ENCODE results near the gene AGMO. TPM values are rescaled to one million over a fixed set of nuclear protein-coding genes. Genes with fewer than 3 reads are reported as not detected.

The AGMO gene
- total RNA-seq, 1 experiment from 2014 or later = 1.1 TPM

DNA sequence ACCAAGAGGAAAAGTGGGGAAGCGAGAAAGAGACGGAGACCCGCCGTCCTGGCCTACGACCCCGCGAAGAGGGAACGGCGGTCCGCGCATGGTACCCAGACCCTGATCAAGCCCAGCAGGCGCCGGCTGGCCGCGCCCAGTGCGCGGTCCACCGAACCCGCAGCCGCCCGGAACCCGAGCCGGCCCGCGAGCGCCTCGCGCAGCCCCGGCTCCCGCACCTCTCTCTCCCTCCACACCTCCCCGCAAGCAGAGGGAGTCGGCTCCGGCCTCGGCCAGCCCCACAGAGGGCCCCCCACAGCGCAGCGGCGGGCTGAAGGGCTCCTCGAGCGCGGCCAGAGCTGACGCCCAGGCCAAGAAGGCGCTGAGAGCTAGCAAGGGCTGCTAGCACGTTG, 164.7 kb downstream of the AGMO start:
- no peaks in the 10 kb centered on the region for H3K36me3 ChIP-seq (replicated peaks; ENCODE audit: control insufficient read depth, insufficient read depth, low read length)
- DNase-seq = no peak
- no peaks in the 10 kb centered on the region for H3K27me3 ChIP-seq (ENCODE audit: control insufficient read depth, insufficient read depth, low read length)
- no peak overlapping the region for H3K4me3 ChIP-seq (ENCODE audit: insufficient read depth, low read depth, low read length)

DNA sequence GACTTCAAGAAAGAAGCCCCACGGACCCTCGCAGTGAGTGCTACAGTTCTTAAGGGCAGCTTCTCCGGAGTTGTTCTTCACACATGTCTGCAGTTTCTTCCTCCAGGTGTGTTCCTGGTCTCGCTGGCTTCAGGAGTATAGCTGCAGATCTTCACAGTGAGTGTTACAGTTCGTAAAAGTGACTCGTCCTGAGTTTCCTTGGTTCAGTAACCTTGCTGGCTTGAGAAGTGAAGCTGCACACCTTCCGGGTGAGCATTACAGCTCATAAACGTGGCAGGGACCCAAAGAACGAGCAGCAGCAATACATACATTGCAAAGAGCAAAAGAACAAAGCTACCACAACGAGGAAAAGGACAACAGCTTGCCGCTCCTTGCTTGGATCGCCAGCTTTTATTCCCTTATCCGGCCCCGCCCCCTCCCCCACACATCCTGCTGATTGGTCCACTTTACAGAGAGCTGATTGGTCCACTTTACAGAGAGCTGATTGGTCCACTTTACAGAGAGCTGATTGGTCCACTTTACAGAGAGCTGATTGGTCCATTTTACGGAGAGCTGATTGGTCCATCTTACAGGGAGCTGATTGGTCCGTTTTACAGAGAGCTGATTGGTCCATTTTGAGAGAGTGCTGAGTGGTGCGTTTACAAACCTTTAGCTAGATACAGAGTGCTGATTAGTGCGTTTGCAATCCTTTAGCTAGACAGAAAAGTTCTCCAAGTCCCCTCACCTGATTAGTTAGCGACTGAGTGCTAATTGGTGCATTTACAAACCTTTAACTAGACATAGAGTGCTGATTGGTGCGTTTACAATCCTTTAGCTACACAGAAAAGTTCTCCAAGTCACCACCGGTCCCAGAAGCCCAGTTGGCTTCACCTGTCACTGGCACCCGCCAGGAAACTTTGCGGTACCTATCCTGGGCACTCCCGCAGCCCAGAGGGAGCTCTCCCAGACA, 165.3 kb downstream of the AGMO start:
- no peak for DNase-seq
- no peaks in the 10 kb centered on the region for H3K27me3 ChIP-seq (ENCODE audit: control insufficient read depth, insufficient read depth, low read length)
- H3K36me3 ChIP-seq (replicated peaks; ENCODE audit: control insufficient read depth, insufficient read depth, low read length) = no peaks in the 10 kb centered on the region
- no peak overlapping the region for H3K4me3 ChIP-seq (ENCODE audit: insufficient read depth, low read depth, low read length)

DNA sequence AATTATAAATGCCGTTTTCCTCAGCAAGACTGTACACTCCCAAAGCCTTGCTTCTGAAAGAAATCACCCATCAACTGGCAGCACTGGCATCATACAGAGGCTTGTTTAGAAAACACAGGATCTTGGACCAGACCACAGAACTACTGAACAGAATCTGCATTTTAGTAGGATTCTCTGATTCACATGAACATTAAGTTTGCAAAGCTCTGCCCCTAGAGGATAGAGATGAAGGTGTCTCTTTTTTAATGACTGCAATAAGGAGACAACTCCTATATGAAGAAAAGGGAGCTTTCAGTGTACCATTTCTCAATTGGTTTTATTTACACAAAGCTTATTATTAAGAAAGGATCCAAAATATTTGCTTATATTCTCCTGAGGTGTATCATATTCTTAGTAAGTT, 172.7 kb downstream of the AGMO start:
- Histone ChIP-seq H3K27me3 (ENCODE audit: control insufficient read depth, insufficient read depth, low read length) (no peaks in the 10 kb centered on the region), H3K4me3 (ENCODE audit: insufficient read depth, low read depth, low read length) (no peak overlapping the region), H3K36me3 (replicated peaks; ENCODE audit: control insufficient read depth, insufficient read depth, low read length) (no peaks in the 10 kb centered on the region)
- no peak for DNase-seq

DNA sequence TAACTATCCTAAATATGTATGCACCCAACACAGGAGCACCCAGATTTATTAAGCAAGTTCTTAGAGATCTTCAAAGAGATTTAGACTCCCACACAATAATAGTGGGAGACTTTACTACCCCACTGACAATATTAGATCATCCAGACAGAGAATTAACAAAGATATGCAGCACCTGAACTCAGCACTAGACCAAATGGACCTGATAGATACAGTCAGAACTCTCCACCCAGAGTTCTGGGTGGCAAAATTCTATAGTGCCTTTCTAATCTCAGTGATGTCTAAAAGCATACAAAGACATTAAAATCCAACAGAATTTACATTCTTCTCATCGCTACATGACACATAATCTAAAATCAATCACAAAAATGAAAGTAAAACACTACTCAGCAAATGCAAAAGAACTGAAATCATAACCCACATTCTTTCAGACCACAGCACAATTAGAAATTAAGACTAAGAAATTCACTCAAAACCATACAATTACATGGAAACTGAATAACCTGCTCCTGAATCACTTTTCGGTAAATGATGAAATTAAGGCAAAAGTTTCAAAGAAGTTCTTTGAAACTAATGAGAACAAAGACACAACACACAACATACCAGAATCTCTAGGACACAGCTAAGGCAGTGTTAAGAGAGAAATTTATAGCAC, 183.2 kb downstream of the AGMO start:
- no peaks in the 10 kb centered on the region for H3K36me3 ChIP-seq (replicated peaks; ENCODE audit: control insufficient read depth, insufficient read depth, low read length)
- H3K27me3 ChIP-seq (ENCODE audit: control insufficient read depth, insufficient read depth, low read length) = no peaks in the 10 kb centered on the region
- H3K4me3 ChIP-seq (ENCODE audit: insufficient read depth, low read depth, low read length) = no peak overlapping the region
- DNase-seq = no peak

DNA sequence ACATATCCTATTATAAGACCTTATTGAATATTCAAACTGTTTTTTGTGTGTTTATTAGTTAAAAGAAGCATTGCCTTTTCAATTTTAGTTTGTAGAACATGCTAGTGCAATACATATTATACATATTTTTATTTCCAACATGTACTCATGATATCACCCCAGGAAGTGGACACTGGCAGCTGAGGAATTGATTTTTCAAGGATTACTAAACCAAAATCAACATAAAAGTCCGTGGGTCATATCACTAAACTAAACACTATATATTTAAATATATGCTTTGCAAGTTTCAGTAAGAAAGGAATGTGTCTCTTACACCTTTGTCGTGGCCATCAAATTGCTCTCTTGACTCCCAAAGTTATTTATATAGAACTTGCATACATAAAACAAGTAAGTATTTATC, 185.2 kb downstream of the AGMO start:
- no peak overlapping the region for H3K4me3 ChIP-seq (ENCODE audit: insufficient read depth, low read depth, low read length)
- no peaks in the 10 kb centered on the region for H3K36me3 ChIP-seq (replicated peaks; ENCODE audit: control insufficient read depth, insufficient read depth, low read length)
- no peak for DNase-seq
- no peaks in the 10 kb centered on the region for H3K27me3 ChIP-seq (ENCODE audit: control insufficient read depth, insufficient read depth, low read length)

DNA sequence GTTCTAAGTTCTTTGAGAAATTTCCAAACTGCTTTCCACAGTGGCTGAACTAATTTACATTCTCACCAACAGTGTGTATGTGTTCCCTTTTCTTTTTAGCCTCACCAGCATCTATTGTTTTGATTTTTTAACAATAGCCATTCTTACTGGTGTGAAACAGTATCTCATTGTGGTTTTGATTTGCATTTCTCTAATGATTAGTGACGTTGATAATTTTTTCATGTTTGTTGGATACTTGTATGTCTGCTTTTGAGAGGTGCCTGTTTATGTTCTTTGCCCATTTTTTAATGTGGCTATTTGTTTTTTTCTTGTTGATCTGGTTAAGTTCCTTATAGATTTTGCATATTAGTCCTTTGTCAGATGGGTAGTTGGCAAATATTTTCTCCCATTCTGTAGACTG, 191.4 kb downstream of the AGMO start:
- no peak overlapping the region for H3K4me3 ChIP-seq (ENCODE audit: insufficient read depth, low read depth, low read length)
- no peaks in the 10 kb centered on the region for H3K27me3 ChIP-seq (ENCODE audit: control insufficient read depth, insufficient read depth, low read length)
- no peaks in the 10 kb centered on the region for H3K36me3 ChIP-seq (replicated peaks; ENCODE audit: control insufficient read depth, insufficient read depth, low read length)
- no peak for DNase-seq

DNA sequence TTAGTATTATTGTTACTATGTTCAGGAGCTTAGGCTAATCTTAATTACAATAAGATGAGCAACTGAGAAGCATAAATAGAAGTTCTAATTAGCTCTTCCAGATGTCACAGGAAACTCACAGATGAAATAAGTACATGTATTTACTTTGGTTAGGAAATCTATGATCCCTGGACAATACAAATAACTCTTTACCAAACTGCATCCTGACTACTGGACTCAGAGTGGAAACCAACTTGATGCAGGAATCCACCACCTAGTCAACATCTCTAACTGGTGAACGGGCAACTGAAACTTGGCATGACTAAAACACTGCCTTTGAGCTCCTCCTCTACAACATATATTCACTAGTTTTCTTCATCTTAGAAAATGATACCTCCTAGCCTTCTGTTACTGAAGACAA, 193.2 kb downstream of the AGMO start:
- no peak for DNase-seq
- Histone ChIP-seq H3K36me3 (replicated peaks; ENCODE audit: control insufficient read depth, insufficient read depth, low read length) (no peaks in the 10 kb centered on the region), H3K4me3 (ENCODE audit: insufficient read depth, low read depth, low read length) (no peak overlapping the region), H3K27me3 (ENCODE audit: control insufficient read depth, insufficient read depth, low read length) (no peaks in the 10 kb centered on the region)

DNA sequence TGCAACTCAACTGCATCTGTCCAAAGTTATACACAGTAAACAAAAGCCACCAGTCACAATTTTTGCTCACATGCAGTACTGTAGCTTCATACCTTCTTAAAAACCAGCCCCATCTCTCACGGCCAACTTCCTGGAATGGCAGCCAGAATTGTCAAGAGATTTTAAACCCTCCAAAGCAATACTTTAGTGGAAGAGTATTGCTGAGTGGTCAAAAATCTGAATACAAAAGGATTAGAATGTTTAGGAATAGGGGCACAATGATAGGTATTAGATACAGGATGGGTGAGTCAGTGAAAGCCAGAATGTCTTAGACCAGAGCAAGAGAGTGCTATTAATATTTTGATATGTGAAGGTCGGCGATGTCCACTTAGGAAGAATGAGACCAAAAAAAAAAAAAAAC, 193.9 kb downstream of the AGMO start:
- H3K27me3 ChIP-seq (ENCODE audit: control insufficient read depth, insufficient read depth, low read length) = no peaks in the 10 kb centered on the region
- H3K36me3 ChIP-seq (replicated peaks; ENCODE audit: control insufficient read depth, insufficient read depth, low read length) = no peaks in the 10 kb centered on the region
- DNase-seq = no peak
- H3K4me3 ChIP-seq (ENCODE audit: insufficient read depth, low read depth, low read length) = no peak overlapping the region

DNA sequence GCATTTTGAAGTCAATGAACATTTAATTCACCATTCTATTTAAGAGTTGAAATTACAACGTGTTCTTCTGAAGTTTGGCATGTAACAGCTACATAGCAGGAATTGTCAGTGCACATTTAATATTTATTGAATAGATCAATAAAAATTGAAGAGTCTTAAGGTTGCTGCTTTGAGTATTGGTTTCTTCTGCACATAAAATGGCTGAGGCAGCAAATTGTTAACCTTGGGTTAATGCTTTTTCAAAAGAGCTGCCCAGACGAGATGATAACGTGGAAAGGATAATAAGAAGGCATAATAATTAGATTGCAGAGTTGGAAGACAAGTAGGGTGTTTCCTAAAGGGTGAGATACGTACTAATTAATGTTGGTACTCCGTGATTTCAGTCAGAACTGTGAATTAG, 203.7 kb downstream of the AGMO start:
- no peaks in the 10 kb centered on the region for H3K36me3 ChIP-seq (replicated peaks; ENCODE audit: control insufficient read depth, insufficient read depth, low read length)
- H3K27me3 ChIP-seq (ENCODE audit: control insufficient read depth, insufficient read depth, low read length) = no peaks in the 10 kb centered on the region
- no peak overlapping the region for H3K4me3 ChIP-seq (ENCODE audit: insufficient read depth, low read depth, low read length)
- no peak for DNase-seq

DNA sequence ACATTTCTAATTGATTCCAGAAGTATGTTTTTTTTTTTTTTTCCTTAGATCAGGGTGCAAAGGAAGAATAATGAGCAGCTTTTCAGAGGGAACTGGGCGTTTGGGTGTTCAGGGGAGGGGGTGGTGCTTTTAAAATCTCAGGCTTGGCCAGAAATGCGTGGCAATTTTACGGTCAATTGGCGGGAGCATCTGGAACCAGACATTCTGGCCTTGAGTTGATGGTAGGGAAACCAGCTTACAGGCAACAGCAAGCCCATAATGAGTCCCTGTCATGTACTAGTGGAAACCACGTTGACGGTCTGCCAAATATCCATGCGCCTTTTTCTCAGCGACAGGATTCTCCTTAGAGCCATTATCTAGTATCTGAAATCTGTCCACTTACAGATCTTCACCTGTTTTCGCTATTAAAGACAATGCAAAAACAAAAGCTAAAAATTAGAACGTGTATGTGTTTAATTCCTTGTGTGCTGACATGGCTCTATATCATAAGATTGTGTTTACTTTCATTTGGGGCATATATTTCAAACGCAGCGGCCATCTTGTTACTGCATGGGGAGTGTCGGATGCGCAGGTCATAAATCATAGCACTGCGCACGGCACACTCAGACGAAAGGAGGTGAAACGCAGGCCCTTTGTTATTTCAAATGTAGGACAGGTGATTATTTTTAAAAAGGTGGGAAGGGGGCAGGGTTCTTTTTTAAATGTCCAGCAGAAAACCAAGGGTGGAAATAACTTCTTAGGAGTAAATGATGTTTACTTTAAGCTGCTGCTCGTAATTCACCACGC, 209.2 kb downstream of the AGMO start:
- Histone ChIP-seq H3K4me3 (ENCODE audit: insufficient read depth, low read depth, low read length) (no peak overlapping the region), H3K27me3 (ENCODE audit: control insufficient read depth, insufficient read depth, low read length) (no peaks in the 10 kb centered on the region), H3K36me3 (replicated peaks; ENCODE audit: control insufficient read depth, insufficient read depth, low read length) (no peaks in the 10 kb centered on the region)
- no peak for DNase-seq

DNA sequence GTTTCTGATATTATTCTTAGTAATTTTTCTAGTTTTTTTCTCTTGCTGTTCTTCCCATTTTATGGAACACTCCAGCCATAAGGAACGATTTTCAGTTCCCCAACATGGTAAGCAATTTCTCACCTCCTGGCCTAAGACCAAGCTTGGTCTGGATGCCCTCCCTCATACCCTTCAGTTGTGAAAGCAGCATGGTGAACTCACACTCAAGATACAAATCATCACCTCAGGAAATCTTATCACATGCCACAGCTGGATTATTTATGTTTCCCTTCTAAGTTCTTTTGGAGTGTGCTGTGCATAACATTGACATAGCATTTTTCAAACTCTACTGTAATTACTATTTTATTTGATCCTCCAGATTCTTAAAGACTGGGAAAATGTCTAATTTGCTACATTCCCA, 216.6 kb downstream of the AGMO start:
- H3K36me3 ChIP-seq (replicated peaks; ENCODE audit: control insufficient read depth, insufficient read depth, low read length) = no peaks in the 10 kb centered on the region
- DNase-seq = no peak
- no peaks in the 10 kb centered on the region for H3K27me3 ChIP-seq (ENCODE audit: control insufficient read depth, insufficient read depth, low read length)

DNA sequence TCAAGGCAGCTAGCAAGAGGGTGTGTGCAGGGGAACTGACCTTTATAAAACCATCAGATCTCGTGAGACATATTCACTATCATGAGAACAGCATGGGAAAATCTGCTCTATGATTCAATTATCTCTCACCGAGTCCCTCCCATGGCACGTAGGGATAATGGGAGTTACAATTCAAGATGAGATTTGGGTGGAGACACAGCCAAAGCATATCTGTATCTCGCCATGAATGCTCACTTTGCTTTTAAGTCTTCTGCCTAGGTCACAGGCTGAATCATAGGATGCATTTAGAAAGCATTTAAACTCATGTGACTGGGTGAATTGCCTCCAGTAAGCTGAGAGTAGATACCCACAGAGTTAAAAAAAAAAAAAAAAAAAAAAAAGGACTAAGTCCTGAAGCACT, 220.0 kb downstream of the AGMO start:
- no peaks in the 10 kb centered on the region for H3K27me3 ChIP-seq (ENCODE audit: control insufficient read depth, insufficient read depth, low read length)
- DNase-seq = no peak
- H3K36me3 ChIP-seq (replicated peaks; ENCODE audit: control insufficient read depth, insufficient read depth, low read length) = no peaks in the 10 kb centered on the region
- H3K4me3 ChIP-seq (ENCODE audit: insufficient read depth, low read depth, low read length) = no peak overlapping the region

More for the DNA sequence above, 216.6 kb downstream of the AGMO start:
- H3K4me3 ChIP-seq (ENCODE audit: insufficient read depth, low read depth, low read length) = no peak overlapping the region

DNA sequence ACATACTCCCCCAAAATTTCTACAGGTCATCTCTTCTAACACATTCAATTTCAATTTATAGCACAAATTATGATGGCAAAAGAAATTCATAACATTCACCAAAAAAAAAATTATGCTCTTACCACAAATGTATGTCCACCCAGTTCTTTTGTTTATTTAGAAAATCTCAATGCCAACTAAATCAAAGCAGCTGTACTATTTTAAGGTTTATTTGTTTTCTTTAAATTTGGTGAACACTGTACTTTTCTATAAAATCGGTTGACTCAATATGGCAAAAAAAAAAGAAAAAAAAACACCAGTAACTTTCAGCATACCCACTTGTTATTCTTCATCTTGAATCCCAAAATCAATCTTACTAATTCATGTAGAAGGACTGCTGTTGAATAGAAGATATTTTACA, 225.7 kb downstream of the AGMO start:
- DNase-seq = no peak

DNA sequence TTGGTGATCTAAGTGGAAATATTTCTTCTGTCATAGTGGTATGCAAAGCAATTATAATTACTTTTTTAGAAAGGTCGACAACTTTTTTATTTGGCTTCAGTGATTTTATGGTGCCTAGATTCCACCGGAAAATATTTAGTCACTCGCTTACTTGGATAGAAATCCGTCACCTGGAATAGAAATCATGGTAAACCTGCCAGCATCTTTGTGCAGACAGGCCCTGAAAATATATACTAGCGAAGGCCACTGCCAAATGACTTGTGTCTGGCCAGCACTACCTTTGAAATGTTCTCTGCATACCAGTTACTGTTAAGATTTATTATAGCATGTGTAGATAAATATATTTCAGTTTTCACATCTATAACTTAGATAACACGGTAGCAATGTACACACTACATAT, 226.4 kb downstream of the AGMO start:
- DNase-seq = no peak
- Histone ChIP-seq H3K27me3 (ENCODE audit: control insufficient read depth, insufficient read depth, low read length) (no peaks in the 10 kb centered on the region), H3K4me3 (ENCODE audit: insufficient read depth, low read depth, low read length) (no peak overlapping the region), H3K36me3 (replicated peaks; ENCODE audit: control insufficient read depth, insufficient read depth, low read length) (no peaks in the 10 kb centered on the region)

More for the DNA sequence above, 225.7 kb downstream of the AGMO start:
- Histone ChIP-seq H3K27me3 (ENCODE audit: control insufficient read depth, insufficient read depth, low read length) (no peaks in the 10 kb centered on the region), H3K36me3 (replicated peaks; ENCODE audit: control insufficient read depth, insufficient read depth, low read length) (no peaks in the 10 kb centered on the region), H3K4me3 (ENCODE audit: insufficient read depth, low read depth, low read length) (no peak overlapping the region)

Data from H7 (cell line).